Measurements from ENCODE around the gene EDN2.

Gene EDN2

DNA sequence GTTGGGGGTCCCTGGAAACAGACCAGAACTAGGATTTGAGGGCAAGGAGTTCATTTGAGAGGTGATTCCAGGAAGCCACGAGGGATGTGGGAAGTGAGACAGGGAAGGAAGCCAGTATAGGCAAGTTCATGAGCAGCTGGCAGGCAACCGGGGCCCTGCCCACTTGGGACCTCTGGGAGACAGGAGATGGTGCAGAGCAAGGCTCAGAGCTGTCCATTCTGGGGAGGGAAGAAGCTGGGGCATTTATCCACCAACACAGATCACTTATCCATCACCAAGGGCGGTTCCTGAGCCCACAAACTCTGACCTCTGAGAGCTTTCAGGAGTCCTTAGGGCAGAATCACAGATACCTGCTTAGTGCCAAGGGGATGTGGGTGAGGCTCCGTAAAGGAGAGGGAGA, 16.8 kb downstream of the EDN2 start:
- no peak for DNase-seq (ENCODE audit: low read depth in 1 of 2, low spot score in 1 of 2)

GRCh38 chr1:41466146-41466545, 18.3 kb downstream of the EDN2 start:
- no peak for DNase-seq (ENCODE audit: low read depth in 1 of 2, low spot score in 1 of 2)

- no peak for DNase-seq (ENCODE audit: low read depth in 1 of 2, low spot score in 1 of 2)
Observed at GRCh38 chr1:41465741-41466140, 18.7 kb downstream of the EDN2 start.

- DNase-seq (ENCODE audit: low read depth in 1 of 2, low spot score in 1 of 2), result no peak
Observed at GRCh38 chr1:41464885-41465284, 19.6 kb downstream of the EDN2 start.

DNA sequence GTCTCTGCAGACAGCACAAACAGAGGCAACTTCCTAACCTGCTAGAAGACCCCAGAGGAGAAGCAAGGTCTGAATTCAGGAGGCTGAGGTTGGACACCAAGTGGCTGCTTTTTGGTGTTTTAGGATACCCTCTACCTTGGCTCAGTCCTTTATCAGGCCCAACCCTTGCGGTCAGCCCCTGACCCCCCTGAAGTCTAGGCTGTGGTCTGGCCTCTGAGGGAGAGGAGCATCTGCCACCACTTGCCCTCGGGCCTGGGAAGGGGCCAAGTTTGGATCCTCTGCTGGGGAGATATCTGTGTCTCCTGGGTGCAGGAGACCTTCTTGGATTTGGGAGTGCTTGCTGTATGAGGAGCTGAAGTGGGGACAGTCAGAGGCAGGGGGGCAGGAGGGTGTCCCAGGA, 21.0 kb downstream of the EDN2 start:
- no peak for DNase-seq (ENCODE audit: low read depth in 1 of 2, low spot score in 1 of 2)

GRCh38 chr1:41462680-41463004, 21.8 kb downstream of the EDN2 start:
- DNase-seq (ENCODE audit: low read depth in 1 of 2, low spot score in 1 of 2), result no peak

DNA sequence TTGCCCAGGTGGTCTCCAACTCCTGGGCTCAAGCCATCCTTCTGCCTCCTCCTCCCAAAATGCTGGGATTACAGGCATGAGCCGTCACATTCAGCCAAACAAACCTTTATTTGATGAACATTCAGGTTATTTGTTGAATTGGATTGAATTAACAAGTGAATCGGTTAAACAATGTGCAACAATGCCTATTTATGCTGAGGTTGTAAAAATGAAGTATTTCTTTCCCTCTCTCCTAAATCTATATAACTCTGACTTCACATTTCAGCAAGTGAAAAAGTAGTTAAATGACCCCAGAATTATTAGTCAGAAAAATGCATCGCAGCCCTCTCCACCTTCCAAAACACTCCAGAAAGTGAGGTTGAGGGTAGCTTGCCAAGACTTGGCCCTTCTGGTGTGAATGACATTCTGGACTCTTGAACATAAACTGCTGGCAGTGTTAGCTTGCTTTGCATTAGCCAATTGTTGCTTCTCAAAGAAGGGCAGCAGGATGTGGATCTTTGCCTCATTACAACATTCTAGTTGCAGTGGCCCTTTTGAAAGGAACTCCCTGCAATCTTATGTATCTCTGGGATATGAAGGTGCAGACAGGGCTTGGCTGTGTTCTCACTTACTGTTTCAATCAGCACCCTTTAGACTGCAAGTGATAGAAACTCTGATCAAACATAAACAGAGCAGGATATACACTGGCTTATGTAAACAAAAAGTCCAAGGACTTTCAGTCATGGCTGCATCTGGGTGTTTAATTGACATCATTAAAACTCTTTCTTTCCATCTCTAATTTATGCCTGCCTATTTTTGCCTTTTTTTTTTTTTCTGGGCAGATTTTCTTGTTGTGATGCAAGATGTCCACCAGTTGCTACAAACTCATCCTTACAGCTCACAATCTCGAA, 22.4 kb downstream of the EDN2 start:
- DNase-seq (ENCODE audit: low read depth in 1 of 2, low spot score in 1 of 2), result no peak

GRCh38 chr1:41456847-41457540, 27.5 kb downstream of the EDN2 start:
- DNase-seq (ENCODE audit: low read depth in 1 of 2, low spot score in 1 of 2), result no peak

DNA sequence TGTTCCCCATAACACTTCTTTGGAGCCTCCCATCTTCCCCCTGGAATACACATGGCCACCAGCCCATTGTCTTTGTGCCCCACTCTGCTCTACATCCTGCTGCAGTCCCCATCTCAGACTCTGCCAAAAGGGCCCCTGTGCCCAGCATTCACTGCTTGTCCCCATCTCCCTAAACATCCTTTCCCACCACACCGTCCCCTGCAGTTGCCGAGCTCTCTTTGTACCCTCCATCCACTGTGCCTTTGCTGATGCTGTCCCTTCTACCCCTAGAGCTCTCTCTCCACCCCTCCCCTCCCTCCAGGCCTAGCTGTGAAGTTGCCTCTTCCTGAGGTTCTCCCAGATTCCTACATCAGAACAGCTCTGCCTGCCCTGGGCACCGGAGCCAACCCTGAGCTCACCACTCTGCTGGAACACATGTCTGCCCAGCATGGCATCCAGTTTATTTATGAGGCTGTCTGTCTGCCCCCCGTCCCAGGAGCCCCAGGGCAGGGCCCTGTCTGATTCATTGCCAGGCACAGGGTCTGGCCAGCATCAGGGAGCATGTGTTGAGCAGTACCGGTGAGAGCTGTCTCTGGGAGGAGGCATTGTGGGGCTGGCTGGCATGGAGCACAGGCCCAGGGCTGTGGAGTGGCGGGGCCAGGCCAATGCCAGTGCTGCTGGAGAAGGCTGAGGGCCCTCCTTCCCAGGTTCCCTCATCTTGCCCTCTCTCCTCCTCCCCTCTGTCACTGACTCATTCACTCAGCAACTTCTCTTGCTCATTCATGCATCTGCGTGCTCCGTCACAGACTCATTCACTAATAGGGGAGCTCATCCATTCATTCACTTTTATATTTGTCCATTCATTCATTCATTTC, 28.8 kb downstream of the EDN2 start:
- DNase-seq (ENCODE audit: low read depth in 1 of 2, low spot score in 1 of 2), result no peak

GRCh38 chr1:41454406-41454805, 30.1 kb downstream of the EDN2 start:
- DNase-seq (ENCODE audit: low read depth in 1 of 2, low spot score in 1 of 2), result no peak

GRCh38 chr1:41452704-41453290, 31.7 kb downstream of the EDN2 start:
- no peak for DNase-seq (ENCODE audit: low read depth in 1 of 2, low spot score in 1 of 2)

GRCh38 chr1:41450747-41451285, 33.7 kb downstream of the EDN2 start:
- DNase-seq (ENCODE audit: low read depth in 1 of 2, low spot score in 1 of 2), result no peak

GRCh38 chr1:41449326-41449921, 35.1 kb downstream of the EDN2 start:
- no peak for DNase-seq (ENCODE audit: low read depth in 1 of 2, low spot score in 1 of 2)

GRCh38 chr1:41448821-41449220, 35.7 kb downstream of the EDN2 start:
- no peak for DNase-seq (ENCODE audit: low read depth in 1 of 2, low spot score in 1 of 2)

DNA sequence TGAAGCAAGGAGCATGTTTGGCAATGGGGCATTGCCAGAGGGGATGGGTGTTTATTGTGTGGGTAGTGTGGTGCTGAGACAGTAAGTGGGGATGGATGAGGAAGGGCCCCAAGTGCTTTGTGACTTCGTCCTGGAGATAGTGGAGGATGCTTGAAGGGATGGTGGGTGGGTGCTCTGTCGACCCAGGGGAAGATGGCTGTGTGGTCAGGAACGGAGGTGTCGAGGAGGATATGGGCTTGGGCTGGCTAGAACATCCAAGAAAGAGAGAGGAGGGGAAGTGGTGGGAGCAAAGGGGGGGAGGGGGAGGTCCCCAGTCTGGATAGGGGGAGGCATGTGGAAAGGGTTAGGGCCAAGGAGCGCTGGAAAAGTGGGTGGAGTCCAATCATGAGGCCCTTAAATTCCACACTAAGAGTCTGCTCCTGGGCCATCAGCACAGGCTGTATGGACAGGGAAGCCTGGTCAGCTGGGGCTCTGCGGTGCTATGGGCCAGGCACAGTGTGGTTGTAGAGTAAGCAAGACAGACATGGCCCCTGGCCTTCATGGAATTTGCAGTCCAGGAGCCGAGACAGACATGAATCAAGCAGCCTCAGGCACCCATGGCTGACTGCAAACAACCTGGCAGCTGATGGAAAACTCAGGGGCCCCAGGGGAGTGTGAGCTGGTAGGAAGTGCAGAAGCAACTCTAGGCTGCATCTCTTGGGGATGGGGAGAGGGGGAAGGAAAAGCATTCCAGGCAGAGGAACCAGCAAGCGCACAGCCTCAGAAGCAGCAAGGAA, 36.3 kb downstream of the EDN2 start:
- DNase-seq (ENCODE audit: low read depth in 1 of 2, low spot score in 1 of 2), result no peak

DNA sequence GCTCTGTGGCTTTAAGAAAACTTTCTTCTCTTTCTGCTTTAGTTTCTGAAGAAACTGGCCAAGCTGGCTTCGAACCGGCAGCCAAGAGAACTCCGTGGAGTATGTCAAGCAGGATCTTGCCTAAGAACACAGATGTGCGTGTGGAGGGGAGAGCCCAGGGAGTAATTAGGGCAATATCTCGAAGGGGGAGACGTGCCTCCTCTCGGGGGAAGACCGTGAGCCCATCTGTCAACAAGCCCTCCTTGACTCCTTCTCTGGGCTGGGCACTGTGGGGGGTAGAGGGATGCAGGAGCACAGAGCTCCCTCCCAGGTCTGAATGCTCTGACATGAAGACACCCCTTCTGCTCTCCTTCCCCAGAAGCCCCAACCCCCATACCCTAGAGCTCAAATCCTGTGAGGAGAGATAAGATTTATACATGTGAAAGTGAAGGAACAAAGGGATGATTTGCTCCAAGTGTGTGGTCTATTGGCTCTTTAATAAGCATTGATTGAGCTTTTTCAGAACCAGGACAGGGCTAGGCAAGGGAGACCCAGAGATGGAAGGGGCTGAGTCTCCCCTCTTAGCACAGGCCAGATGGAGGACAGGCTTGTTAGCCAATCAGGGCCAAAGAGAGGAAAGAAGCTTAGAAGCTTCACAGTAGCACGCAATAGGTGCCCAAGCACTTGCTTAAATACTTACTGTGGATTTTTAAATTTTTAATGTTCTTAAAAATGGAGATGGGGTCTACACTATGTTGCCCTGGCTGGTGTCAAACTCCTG, 37.5 kb downstream of the EDN2 start:
- DNase-seq (ENCODE audit: low read depth in 1 of 2, low spot score in 1 of 2), result no peak

GRCh38 chr1:41444785-41445184, 39.7 kb downstream of the EDN2 start:
- no peak for DNase-seq (ENCODE audit: low read depth in 1 of 2, low spot score in 1 of 2)

DNA sequence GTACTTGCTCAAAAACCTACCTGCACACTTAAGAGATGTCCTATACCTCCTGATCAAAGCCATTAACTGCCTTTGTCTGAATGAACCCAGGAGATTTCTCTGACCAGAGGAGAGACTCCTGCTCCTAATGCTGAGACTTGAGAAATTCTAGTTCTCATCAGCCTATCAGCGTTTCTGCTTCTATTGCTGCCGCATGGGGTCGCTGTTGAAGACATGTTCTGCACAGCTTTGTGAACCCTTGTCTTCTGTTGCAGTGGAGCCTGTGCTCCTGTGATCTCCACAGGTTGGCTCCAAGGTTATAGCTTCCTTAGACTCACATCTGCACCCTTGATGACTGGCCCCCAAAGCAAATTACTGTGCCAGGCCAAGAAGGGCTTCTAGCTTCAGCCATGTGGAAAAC, 40.2 kb downstream of the EDN2 start:
- DNase-seq (ENCODE audit: low read depth in 1 of 2, low spot score in 1 of 2), result no peak

- no peak for DNase-seq (ENCODE audit: low read depth in 1 of 2, low spot score in 1 of 2)
Observed at GRCh38 chr1:41442697-41443251, 41.7 kb downstream of the EDN2 start.
